Measurements from ENCODE around the gene ADAM12.

GRCh38 chr10:126268013-126268920, 120.0 kb downstream of the ADAM12 start:
- TF ChIP-seq CTCF (IDR thresholded peaks at IDR 0.05) (no peak), POLR2AphosphoS5 (IDR thresholded peaks at IDR 0.05) (no peak)

Measured in prostate gland (tissue), 2 donors.